H9 (cell line): Measurements from ENCODE around the gene CROCC2. TPM values are rescaled to one million over a fixed set of nuclear protein-coding genes. Genes with fewer than 3 reads are reported as not detected.

ENCODE experiments used
- DNase-seq: peaks from one replicate; pipeline ENCODE4 v3.0.0-alpha.2; 2017
- H2AFZ ChIP-seq: one replicate; pipeline ENCODE4 v1.6.1; 2013; ENCODE audit warnings: mild to moderate bottlenecking, low read length, control low read depth, moderate library complexity
- H2AK5ac ChIP-seq: 2 replicates; pipeline ENCODE4 v1.6.1; 2013; ENCODE audit warnings: low read length, control low read depth, mixed read lengths; ENCODE audit not compliant: insufficient read length
- H2BK120ac ChIP-seq: one replicate; pipeline ENCODE4 v1.6.1; 2013; ENCODE audit warnings: low read depth, mild to moderate bottlenecking, low read length, control low read depth, inconsistent platforms; ENCODE audit not compliant: poor library complexity, severe bottlenecking
- H2BK12ac ChIP-seq: 2 replicates; pipeline ENCODE4 v1.6.1; 2013; ENCODE audit warnings: low read length, control low read depth, mixed read lengths, low read depth; ENCODE audit not compliant: insufficient read length
- H2BK15ac ChIP-seq: 2 replicates; pipeline ENCODE4 v1.6.1; 2013; ENCODE audit warnings: low read depth, low read length, control low read depth
- H2BK20ac ChIP-seq: one replicate; pipeline ENCODE4 v1.6.1; 2013; ENCODE audit warnings: low read depth, mild to moderate bottlenecking, low read length, control low read depth, inconsistent platforms; ENCODE audit not compliant: poor library complexity, severe bottlenecking
- H2BK5ac ChIP-seq: 2 replicates; pipeline ENCODE4 v1.6.1; 2013; ENCODE audit warnings: low read length, control low read depth, mixed read lengths; ENCODE audit not compliant: insufficient read length
- H3K14ac ChIP-seq: 2 replicates; pipeline ENCODE4 v1.6.1; 2013; ENCODE audit warnings: low read length, control low read depth; ENCODE audit not compliant: insufficient read depth
- H3K18ac ChIP-seq: 2 replicates; pipeline ENCODE4 v1.6.1; 2013; ENCODE audit warnings: low read depth, mild to moderate bottlenecking, mixed read lengths, low read length, control low read depth; ENCODE audit not compliant: insufficient read length
- H3K23ac ChIP-seq: 2 replicates; pipeline ENCODE4 v1.6.1; 2013; ENCODE audit warnings: low read length, control low read depth, mixed read lengths, low read depth; ENCODE audit not compliant: insufficient read length
- H3K23me2 ChIP-seq: 2 replicates; pipeline ENCODE4 v1.6.1; 2013; ENCODE audit warnings: low read depth, mild to moderate bottlenecking, mixed read lengths, low read length, control low read depth; ENCODE audit not compliant: insufficient read length, poor library complexity, severe bottlenecking
- H3K27ac ChIP-seq: 2 replicates; pipeline ENCODE4 v1.5.1; 2013; ENCODE audit warnings: low read length, control low read depth, mixed read lengths, low read depth; ENCODE audit not compliant: insufficient read length
- H3K27me3 ChIP-seq: 2 replicates; pipeline ENCODE4 v1.6.1; 2013; ENCODE audit warnings: low read length, control low read depth, inconsistent platforms; ENCODE audit not compliant: insufficient read depth
- H3K4ac ChIP-seq: 2 replicates; pipeline ENCODE4 v1.6.1; 2013; ENCODE audit warnings: low read depth, mild to moderate bottlenecking, control low read depth, inconsistent platforms, low read length, moderate library complexity
- H3K4me1 ChIP-seq: 2 replicates; pipeline ENCODE4 v1.6.1; 2013; ENCODE audit warnings: low read length, control low read depth, inconsistent platforms; ENCODE audit not compliant: insufficient read depth
- H3K4me2 ChIP-seq: 2 replicates; pipeline ENCODE4 v1.6.1; 2013; ENCODE audit warnings: low read length, control low read depth, mixed read lengths; ENCODE audit not compliant: insufficient read length, insufficient read depth
- H3K56ac ChIP-seq: 2 replicates; pipeline ENCODE4 v1.6.1; 2013; ENCODE audit warnings: low read depth, mild to moderate bottlenecking, mixed read lengths, low read length, control low read depth; ENCODE audit not compliant: insufficient read length
- H3K79me1 ChIP-seq: 2 replicates; pipeline ENCODE4 v1.6.1; 2013; ENCODE audit warnings: low read depth, mild to moderate bottlenecking, moderate library complexity, low read length, control low read depth, inconsistent platforms; ENCODE audit not compliant: insufficient read depth, poor library complexity, severe bottlenecking
- H3K79me2 ChIP-seq: 2 replicates; pipeline ENCODE4 v1.6.1; 2013; ENCODE audit warnings: low read length, control low read depth, inconsistent platforms; ENCODE audit not compliant: insufficient read depth
- H3K9ac ChIP-seq: 2 replicates; pipeline ENCODE4 v1.6.1; 2013; ENCODE audit warnings: low read length, control low read depth, mixed read lengths; ENCODE audit not compliant: insufficient read length; ENCODE audit errors: extremely low read depth
- H3K9me3 ChIP-seq: one replicate; pipeline ENCODE4 v1.6.1; 2013; ENCODE audit warnings: low read depth, low read length, inconsistent platforms; ENCODE audit not compliant: control insufficient read depth
- H3T11ph ChIP-seq: one replicate; pipeline ENCODE4 v1.6.1; 2013; ENCODE audit warnings: mild to moderate bottlenecking, low read length, control low read depth, inconsistent platforms
- H4K20me1 ChIP-seq: one replicate; pipeline ENCODE4 v1.6.1; 2013; ENCODE audit not compliant: control insufficient read depth, insufficient read length, insufficient read depth
- H4K5ac ChIP-seq: 2 replicates; pipeline ENCODE4 v1.6.1; 2013; ENCODE audit warnings: low read depth, mild to moderate bottlenecking, mixed read lengths, low read length, control low read depth; ENCODE audit not compliant: insufficient read length
- H4K8ac ChIP-seq: replicated peaks from 2 replicates; pipeline ENCODE4 v1.6.1; 2013; ENCODE audit warnings: low read length, control low read depth, mixed read lengths, low read depth; ENCODE audit not compliant: insufficient read length
- H4K91ac ChIP-seq: 2 replicates; pipeline ENCODE4 v1.6.1; 2013; ENCODE audit warnings: low read depth, mild to moderate bottlenecking, moderate library complexity, mixed read lengths, low read length, control low read depth; ENCODE audit not compliant: insufficient read length
- H3K27ac Mint-ChIP-seq, 3 experiments: 2 replicates in 2 of 3; 3 replicates in 1 of 3; pipeline ENCODE4 v1.8.0; 2020 to 2021; ENCODE audit warnings: mixed read lengths in 3 of 3, mild to moderate bottlenecking in 1 of 3, moderate library complexity in 1 of 3
- H3K27me3 Mint-ChIP-seq: 2 replicates; pipeline ENCODE4 v1.8.0; 2021; ENCODE audit warnings: low read depth, mild to moderate bottlenecking, moderate library complexity, mixed read lengths
- H3K36me3 Mint-ChIP-seq, 3 experiments: 2 replicates in 2 of 3; 3 replicates in 1 of 3; pipeline ENCODE4 v1.8.0; 2020 to 2021; ENCODE audit warnings: low read depth in 3 of 3, mixed read lengths in 3 of 3; ENCODE audit not compliant: insufficient read depth in 1 of 3
- H3K4me1 Mint-ChIP-seq, 2 experiments: 2 replicates each; pipeline ENCODE4 v1.8.0; 2020; ENCODE audit warnings: mixed read lengths in 2 of 2
- H3K4me3 Mint-ChIP-seq, 2 experiments: 2 replicates in 1 of 2; 3 replicates in 1 of 2; pipeline ENCODE4 v1.8.0; 2020 to 2021; ENCODE audit warnings: mild to moderate bottlenecking in 2 of 2, mixed read lengths in 2 of 2, moderate library complexity in 1 of 2
- H3K9me3 Mint-ChIP-seq, 2 experiments: 2 replicates in 1 of 2; 3 replicates in 1 of 2; pipeline ENCODE4 v1.8.0; 2020; ENCODE audit warnings: mild to moderate bottlenecking in 2 of 2, mixed read lengths in 2 of 2, moderate library complexity in 1 of 2
- CTCF ChIP-seq: fragments of 200-600 bp; sonication (generic); conservative IDR thresholded peaks from 3 replicates; pipeline ENCODE4 v1.8.0; 2021; ENCODE audit warnings: antibody characterized with exemption, mild to moderate bottlenecking
- WGBS: extraction: QIAGEN DNeasy Blood & Tissue Kit; methylation state at CpG from one replicate; pipeline ENCODE4 v1.1.7; 2013; ENCODE audit warnings: missing lambda C conversion rate, low lambda C conversion rate, mixed read lengths; ENCODE audit not compliant: insufficient read length; ENCODE audit errors: extremely low coverage; 5-methylcytosine and 5-hydroxymethylcytosine counted together
- total RNA-seq: library from RNA; stranded (reverse); gene quantifications from 2 replicates; pipeline ENCODE4 v1.2.1, GENCODE V29; 2021

CROCC2 gene
- total RNA-seq, 1 experiment from 2014 or later: not detected

GRCh38 chr2:240917009-240917683 lies 11.0 kb downstream of the CROCC2 start:
- Histone ChIP-seq H2BK15ac (no peak overlapping the region), H2BK12ac (no peak overlapping the region)
- no peak overlapping the region for H3K27ac Mint-ChIP-seq

More at GRCh38 chr2:240917009-240917683, 11.0 kb downstream of the CROCC2 start:
- H2AK5ac ChIP-seq: no peak overlapping the region
- no peaks in the 10 kb centered on the region for H3K79me2 ChIP-seq
- no peak overlapping the region for H2AFZ ChIP-seq
- H3T11ph ChIP-seq: no peak overlapping the region
- no peaks in the 10 kb centered on the region for H3K23me2 ChIP-seq
- H3K4me2 ChIP-seq: peak overlapping the region; percentile 41
- Mint-ChIP-seq H3K36me3 (no peaks in the 10 kb centered on the region), H3K9me3 (no peaks in the 10 kb centered on the region), H3K4me3 (peak overlapping the region in 1 of 2 experiments; percentile 59; a peak in 3 of 5 replicates), H3K4me1 (peaks cover 2 to 6% of the 10 kb centered on the region in 2 experiments; a peak in 2 of 4 replicates), H3K27me3 (peaks cover 12% of the 10 kb centered on the region)
- no peaks in the 10 kb centered on the region for H3K9me3 ChIP-seq
- no peak overlapping the region for H4K91ac ChIP-seq
- H3K56ac ChIP-seq: no peak overlapping the region
- no peaks in the 10 kb centered on the region for H3K4me1 ChIP-seq
- H3K9ac ChIP-seq: no peak overlapping the region
- no peaks in the 10 kb centered on the region for H3K79me1 ChIP-seq
- no peak overlapping the region for H2BK5ac ChIP-seq
- peak; percentile 27 for DNase-seq
- H4K20me1 ChIP-seq: no peaks in the 10 kb centered on the region
- no peak overlapping the region for H2BK120ac ChIP-seq
- no peak overlapping the region for H3K23ac ChIP-seq
- no peak overlapping the region for H3K4ac ChIP-seq
- H2BK20ac ChIP-seq: no peak overlapping the region
- H3K14ac ChIP-seq: no peak overlapping the region
- no peak overlapping the region for H4K8ac ChIP-seq
- H3K27ac ChIP-seq: no peak overlapping the region
- no peak for TF ChIP-seq CTCF
- H3K18ac ChIP-seq: no peak overlapping the region
- H3K27me3 ChIP-seq: no peaks in the 10 kb centered on the region
- H4K5ac ChIP-seq: no peak overlapping the region
- no CpG with 5 or more reads among the region's 20 CpGs for WGBS
